Daoy (cell line): ENCODE data around the gene DCBLD2. TPM values are rescaled to one million over a fixed set of nuclear protein-coding genes. Genes with fewer than 3 reads are reported as not detected.
"Not testable (repeated sequence)": the region's sequence is repeated elsewhere in the genome, so short reads cannot be mapped to it uniquely, and the experiment has no call there.

ENCODE experiments used
- DNase-seq: peaks from one replicate; pipeline ENCODE4 v3.0.0-alpha.2; 2015; ENCODE audit warnings: low read depth
- total RNA-seq: library from RNA; depleted of rRNA; stranded (reverse); fragments of >200 nt; shearing (Covaris generic); gene quantifications from 2 replicates; pipeline ENCODE4 v1.2.3, GENCODE V29; 2014

Gene DCBLD2
- total RNA-seq, 1 experiment from 2014 or later = 298 TPM

- no peak for DNase-seq
These were observed 10.3 kb downstream of the DCBLD2 start for GRCh38 chr3:98890965-98891910.

GRCh38 chr3:98890181-98890835 is 11.2 kb downstream of the DCBLD2 start:
- DNase-seq = no peak

- no peak for DNase-seq
These were observed 13.8 kb downstream of the DCBLD2 start for GRCh38 chr3:98887684-98888083.

- no peak for DNase-seq
These were observed 15.0 kb downstream of the DCBLD2 start for GRCh38 chr3:98886525-98886924.

- no peak for DNase-seq
These were observed 15.6 kb downstream of the DCBLD2 start for GRCh38 chr3:98885851-98886250.

GRCh38 chr3:98884675-98885371 is 16.7 kb downstream of the DCBLD2 start:
- DNase-seq = no peak

GRCh38 chr3:98882614-98883333 is 18.7 kb downstream of the DCBLD2 start:
- DNase-seq = not testable (repeated sequence)

GRCh38 chr3:98877132-98877531 is 24.4 kb downstream of the DCBLD2 start:
- DNase-seq = no peak

GRCh38 chr3:98875535-98875934 is 26.0 kb downstream of the DCBLD2 start:
- DNase-seq = no peak

GRCh38 chr3:98874602-98875249 is 26.8 kb downstream of the DCBLD2 start:
- DNase-seq = no peak

GRCh38 chr3:98869391-98869790 is 32.1 kb downstream of the DCBLD2 start:
- no peak for DNase-seq

GRCh38 chr3:98857971-98858370 is 43.5 kb downstream of the DCBLD2 start:
- not testable (repeated sequence) for DNase-seq

GRCh38 chr3:98857258-98857657 is 44.2 kb downstream of the DCBLD2 start:
- not testable (repeated sequence) for DNase-seq

- DNase-seq = no peak
These were observed 44.8 kb downstream of the DCBLD2 start for GRCh38 chr3:98856724-98857123.

GRCh38 chr3:98855806-98856400 is 45.6 kb downstream of the DCBLD2 start:
- DNase-seq = peak; percentile 76

- no peak for DNase-seq
These were observed 53.4 kb downstream of the DCBLD2 start for GRCh38 chr3:98848108-98848507.

GRCh38 chr3:98846101-98846500 is 55.4 kb downstream of the DCBLD2 start:
- DNase-seq = no peak

GRCh38 chr3:98843266-98843959 is 58.1 kb downstream of the DCBLD2 start:
- no peak for DNase-seq

GRCh38 chr3:98839846-98840245 is 61.6 kb downstream of the DCBLD2 start:
- DNase-seq = no peak

- DNase-seq = peak; percentile 20
These were observed 70.4 kb downstream of the DCBLD2 start for GRCh38 chr3:98831060-98831459.
